Kidney (tissue), 14 donors: ENCODE measurements around the gene FAM53B. TPM values are rescaled to one million over a fixed set of nuclear protein-coding genes. Genes with fewer than 3 reads are reported as not detected.

Source experiments
- DNase-seq, 5 donors: peaks; one replicate each; pipeline ENCODE4 v3.0.0-alpha.2; 2013 to 2020
- FAIRE-seq: peaks from 2 replicates; lab custom pipeline; 2012; peaks lifted over from hg19 to GRCh38; lab: Jason Lieb, UNC
- H3K27ac ChIP-seq, 2 donors: one replicate each; pipeline ENCODE4 v1.7.0; 2013; ENCODE audit warnings: low read depth in 2 of 2, low read length in 2 of 2, inconsistent platforms in 1 of 2
- H3K27me3 ChIP-seq: one replicate; pipeline ENCODE4 v1.7.1; 2013; ENCODE audit warnings: low read length, inconsistent platforms; ENCODE audit not compliant: control insufficient read depth, insufficient read depth
- H3K36me3 ChIP-seq, 3 donors: one replicate each; pipeline versions ENCODE4 v1.7.0 to v1.7.1; 2013; ENCODE audit warnings: low read length in 3 of 3, control low read depth in 1 of 3, inconsistent platforms in 1 of 3; ENCODE audit not compliant: insufficient read depth in 3 of 3, control insufficient read depth in 2 of 3
- H3K4me1 ChIP-seq, 3 donors: one replicate each; pipeline versions ENCODE4 v1.7.0 to v1.7.1; 2013; ENCODE audit warnings: low read length in 3 of 3, inconsistent platforms in 1 of 3, low read depth in 1 of 3; ENCODE audit not compliant: control insufficient read depth in 2 of 3, insufficient read depth in 2 of 3
- H3K4me3 ChIP-seq, 3 donors: one replicate each; pipeline versions ENCODE4 v1.7.0 to v1.8.1; 2013; ENCODE audit warnings: low read length in 3 of 3, control low read depth in 1 of 3, inconsistent platforms in 1 of 3
- H3K9ac ChIP-seq, 3 donors: one replicate each; pipeline versions ENCODE4 v1.7.0 to v1.7.1; 2013; ENCODE audit warnings: low read length in 3 of 3, control low read depth in 1 of 3, inconsistent platforms in 1 of 3
- H3K9me3 ChIP-seq, 3 donors: one replicate each; pipeline versions ENCODE4 v1.7.0 to v1.7.1; 2013; ENCODE audit warnings: low read length in 3 of 3, control low read depth in 1 of 3, inconsistent platforms in 1 of 3; ENCODE audit not compliant: control insufficient read depth in 2 of 3, insufficient read depth in 1 of 3
- CTCF ChIP-seq: IDR thresholded peaks from 3 replicates; pipeline ENCODE4 v1.5.1; 2012; ENCODE audit warnings: mild to moderate bottlenecking, moderate library complexity, borderline replicate concordance; ENCODE audit not compliant: insufficient read depth; ENCODE audit errors: extremely low read depth
- intact Hi-C: fragments of 100-400 bp; cut with DNase I; formaldehyde crosslinking; loops from one replicate; pipeline ENCODE4 v1.11.1; 2022
- polyA plus RNA-seq: library from polyadenylated mRNA; stranded (reverse); fragments of 350-450 nt; fragmentation: Illumina TruSeq; extraction: RNeasy Lipid Tissue Mini Kit (QIAGEN cat#74804); gene quantifications from one replicate; pipeline ENCODE4 v1.2.3, GENCODE V29; 2014; ENCODE audit warnings: low read depth, low replicate concordance; ENCODE audit not compliant: insufficient read depth
- total RNA-seq: library from RNA; stranded (reverse); fragmentation: NEBNext Ultra II Directional; extraction: Animal tissue kit (Norgen Biotek cat#: 25700); gene quantifications from one replicate; pipeline ENCODE4 v1.2.1, GENCODE V29; 2021
- donor health status: control.
- donor health status: control.
- donor health status: control.
- donor health status: control.
- donor health status: control.
- donor health status: DM: yes; HTN: yes; CAD: no.
- donor health status: Normal renal cell carcinoma (clear cell type).

FAM53B gene
- total and polyA plus RNA-seq, 2 donors from 2014 or later = 11.8 to 30.0 TPM

GRCh38 chr10:124730790-124731189 is 13.4 kb downstream of the FAM53B start:
- Histone ChIP-seq H3K4me3 (no peak overlapping the region), H3K4me1 (peaks cover 3 to 75% (median 74%) of the 10 kb centered on the region in 3 donors), H3K27me3 (no peaks in the 10 kb centered on the region), H3K9ac (no peak overlapping the region), H3K36me3 (peaks cover 0 to 3% (median 0%) of the 10 kb centered on the region in 3 donors), H3K9me3 (no peaks in the 10 kb centered on the region), H3K27ac (peak overlapping the region; percentile 18 to 83)
- FAIRE-seq (no peak), DNase-seq (no peak)
- intact Hi-C loops = no loop called here
- TF ChIP-seq CTCF = no peak

GRCh38 chr10:124728830-124729661 is 15.1 kb downstream of the FAM53B start:
- intact Hi-C loops = no loop called here

GRCh38 chr10:124728071-124728829 is 15.9 kb downstream of the FAM53B start:
- FAIRE-seq = no peak
- Histone ChIP-seq H3K4me3 (no peak overlapping the region), H3K9ac (peak overlapping the region in 1 of 3 donors; percentile 26), H3K4me1 (peaks cover 3 to 74% (median 69%) of the 10 kb centered on the region in 3 donors), H3K27me3 (no peaks in the 10 kb centered on the region), H3K27ac (peak overlapping the region; percentile 43 to 71), H3K36me3 (peaks cover 0 to 3% (median 0%) of the 10 kb centered on the region in 3 donors), H3K9me3 (no peaks in the 10 kb centered on the region)
- peak in 3 of 5 donors; percentile 8 to 53 (median 38) for DNase-seq
- no peak for TF ChIP-seq CTCF
- intact Hi-C loops = no loop called here

More at GRCh38 chr10:124728830-124729661, 15.1 kb downstream of the FAM53B start:
- DNase-seq = peak in 3 of 5 donors; percentile 15 to 48 (median 28)
- H3K27ac ChIP-seq = peak overlapping the region; percentile 19 to 45
- peaks cover 0 to 3% (median 0%) of the 10 kb centered on the region in 3 donors for H3K36me3 ChIP-seq
- no peak for TF ChIP-seq CTCF
- H3K9me3 ChIP-seq = no peaks in the 10 kb centered on the region
- no peaks in the 10 kb centered on the region for H3K27me3 ChIP-seq
- no peak overlapping the region for H3K4me3 ChIP-seq
- FAIRE-seq = no peak
- no peak overlapping the region for H3K9ac ChIP-seq
- H3K4me1 ChIP-seq = peaks cover 3 to 74% (median 69%) of the 10 kb centered on the region in 3 donors
